D721Med (cell line): Measurements from ENCODE around the gene TRAPPC5.

ENCODE experiments used
- DNase-seq: peaks from one replicate; pipeline ENCODE4 v3.0.0; 2011; ENCODE audit warnings: low spot score; ENCODE audit not compliant: insufficient read length
- FAIRE-seq: peaks from 2 replicates; lab custom pipeline; 2011; peaks lifted over from hg19 to GRCh38; lab: Jason Lieb, UNC
- CTCF ChIP-seq: IDR thresholded peaks from 2 replicates; pipeline ENCODE4 v1.5.1; 2012; ENCODE audit warnings: mild to moderate bottlenecking, control low read depth; ENCODE audit not compliant: insufficient read depth; ENCODE audit errors: missing control alignments

The TRAPPC5 gene

GRCh38 chr19:7647156-7647555 is 33.5 kb upstream of the TRAPPC5 start:
- no peak for TF ChIP-seq CTCF
- FAIRE-seq: no peak
- DNase-seq: no peak

- FAIRE-seq (no peak), DNase-seq (no peak)
- TF ChIP-seq CTCF: no peak
These were observed 32.2 kb upstream of the TRAPPC5 start for GRCh38 chr19:7648265-7649014.

GRCh38 chr19:7650148-7650547 is 30.5 kb upstream of the TRAPPC5 start:
- no peak for FAIRE-seq
- no peak for DNase-seq
- TF ChIP-seq CTCF: no peak

- peak; percentile 87 for TF ChIP-seq CTCF
- no peak for FAIRE-seq
- peak; percentile 77 for DNase-seq
These were observed 28.5 kb upstream of the TRAPPC5 start for GRCh38 chr19:7652061-7652641.

- no peak for TF ChIP-seq CTCF
- no peak for FAIRE-seq
- DNase-seq: no peak
These were observed 26.2 kb upstream of the TRAPPC5 start for GRCh38 chr19:7654401-7654800.

- FAIRE-seq (no peak), DNase-seq (no peak)
- no peak for TF ChIP-seq CTCF
These were observed 25.1 kb upstream of the TRAPPC5 start for GRCh38 chr19:7655581-7655980.
